GM21825 (cell line): ENCODE measurements around the gene AK8.

ENCODE experiments used
- ATAC-seq: cut with Tn5 transposase; IDR thresholded peaks from one replicate; pipeline ENCODE4 v1.9.1; 2021; ENCODE audit warnings: mild to moderate bottlenecking, moderate library complexity; ENCODE audit not compliant: unreplicated experiment

The AK8 gene

DNA sequence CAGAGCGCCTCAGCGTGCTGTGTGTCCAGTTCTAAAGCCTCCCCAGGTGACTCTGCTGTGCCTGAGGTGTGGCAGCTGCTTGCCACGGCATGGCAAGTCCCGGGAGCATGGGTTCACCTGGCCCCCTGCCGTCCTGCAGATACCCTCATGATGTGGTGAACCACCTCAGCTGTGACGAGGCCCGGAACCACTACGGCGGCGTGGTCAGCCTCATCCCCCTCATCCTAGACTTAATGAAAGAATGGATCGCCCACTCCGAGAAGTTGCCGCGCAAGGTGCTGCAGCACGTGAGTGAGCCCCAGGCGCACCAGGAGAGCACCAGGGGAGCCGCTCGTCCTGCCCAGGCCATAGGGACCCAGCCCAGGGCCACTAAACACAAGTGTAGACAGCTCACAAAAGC is 10.1 kb upstream of the AK8 start:
- no peak for ATAC-seq

DNA sequence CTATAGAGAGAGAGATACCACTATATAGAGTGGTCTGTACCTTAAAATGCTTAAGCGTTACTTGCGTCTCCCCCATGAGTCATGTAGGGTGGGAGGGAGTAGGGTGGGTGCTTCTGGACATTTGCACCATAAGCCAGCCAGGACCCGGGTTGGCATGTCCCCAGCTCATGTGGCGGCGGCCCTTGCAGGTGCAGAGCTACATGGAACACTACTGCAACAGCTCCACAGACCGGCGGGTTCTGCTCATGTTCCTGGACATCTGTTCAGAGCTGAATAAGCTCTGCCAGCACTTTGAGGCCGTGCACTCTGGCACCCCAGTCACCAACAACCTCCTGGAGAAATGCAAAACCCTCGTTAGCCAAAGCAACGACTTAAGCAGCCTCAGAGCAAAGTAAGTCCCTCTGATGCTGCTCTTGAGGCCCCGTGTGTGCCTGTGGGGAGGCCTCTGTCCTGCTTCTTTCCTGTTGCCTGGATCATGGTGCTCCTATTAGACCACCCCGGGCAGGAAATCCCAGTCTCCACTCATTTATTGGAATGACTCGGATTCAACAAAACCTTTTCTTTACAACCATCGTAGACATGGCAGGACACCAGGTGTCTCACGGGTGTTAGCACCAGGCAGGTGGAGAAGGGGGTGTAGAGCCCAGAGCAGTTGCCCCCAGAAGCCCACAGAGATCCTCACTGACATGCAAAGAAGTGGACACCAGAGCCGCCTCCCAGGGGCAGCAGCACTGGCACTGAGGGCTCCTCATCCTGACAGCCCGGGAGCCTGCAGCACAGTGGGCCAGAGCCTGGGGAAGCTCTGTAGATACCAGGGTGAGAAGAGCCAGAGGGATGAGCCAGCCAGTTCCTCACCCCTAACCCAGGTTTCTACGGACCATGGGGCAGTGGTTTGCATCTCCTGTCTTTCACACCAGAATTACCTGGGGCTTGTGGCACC is 9.4 kb upstream of the AK8 start:
- no peak for ATAC-seq

DNA sequence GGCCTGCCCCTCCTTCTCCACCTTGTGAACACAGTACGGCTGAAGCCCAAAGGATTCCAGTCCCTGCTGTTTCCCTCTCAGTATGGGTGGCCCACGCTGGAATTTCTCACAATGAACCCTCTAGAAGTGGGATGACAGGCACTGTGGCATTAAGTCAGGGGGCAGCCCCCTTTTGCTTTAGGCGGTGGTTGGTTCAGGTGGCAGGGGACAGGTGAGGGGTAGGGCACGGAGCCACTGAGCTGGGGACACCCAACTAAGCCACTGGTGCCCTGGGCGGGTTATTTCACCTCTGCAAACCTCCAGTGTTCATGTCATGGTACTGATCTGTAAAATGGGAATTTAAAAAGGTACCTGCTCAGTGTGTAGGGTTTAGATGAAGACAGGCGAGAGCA is 8.2 kb upstream of the AK8 start:
- no peak for ATAC-seq

DNA sequence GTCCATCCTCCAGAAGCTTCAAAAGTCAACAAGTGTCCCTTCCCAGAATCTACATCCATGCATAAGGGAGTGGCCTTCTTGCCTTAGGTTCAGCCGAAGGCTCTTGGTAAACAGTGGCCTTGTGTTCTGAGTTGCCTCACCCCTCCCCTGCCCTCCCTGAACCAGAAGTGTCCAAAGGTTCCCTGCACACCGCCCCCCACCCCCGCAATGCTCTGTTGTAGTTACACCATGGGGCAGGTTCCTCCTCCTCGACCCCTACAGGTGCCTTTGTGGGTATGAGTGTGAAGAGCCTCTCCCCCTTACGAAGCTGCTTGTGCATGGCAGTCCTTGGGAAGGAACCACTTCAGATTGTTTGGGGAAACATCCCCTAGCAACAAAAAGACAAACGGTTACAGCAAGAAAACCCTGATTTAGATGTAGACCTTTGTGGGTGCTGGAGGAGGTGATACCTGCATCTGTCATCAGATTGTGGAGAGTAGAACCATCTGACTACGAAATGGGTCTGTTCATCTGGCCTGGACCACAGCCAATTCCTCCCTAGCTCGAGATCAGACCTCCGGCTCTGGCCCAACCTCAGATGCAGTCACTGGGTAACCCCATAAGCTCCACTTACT is 7.7 kb upstream of the AK8 start:
- ATAC-seq = no peak

DNA sequence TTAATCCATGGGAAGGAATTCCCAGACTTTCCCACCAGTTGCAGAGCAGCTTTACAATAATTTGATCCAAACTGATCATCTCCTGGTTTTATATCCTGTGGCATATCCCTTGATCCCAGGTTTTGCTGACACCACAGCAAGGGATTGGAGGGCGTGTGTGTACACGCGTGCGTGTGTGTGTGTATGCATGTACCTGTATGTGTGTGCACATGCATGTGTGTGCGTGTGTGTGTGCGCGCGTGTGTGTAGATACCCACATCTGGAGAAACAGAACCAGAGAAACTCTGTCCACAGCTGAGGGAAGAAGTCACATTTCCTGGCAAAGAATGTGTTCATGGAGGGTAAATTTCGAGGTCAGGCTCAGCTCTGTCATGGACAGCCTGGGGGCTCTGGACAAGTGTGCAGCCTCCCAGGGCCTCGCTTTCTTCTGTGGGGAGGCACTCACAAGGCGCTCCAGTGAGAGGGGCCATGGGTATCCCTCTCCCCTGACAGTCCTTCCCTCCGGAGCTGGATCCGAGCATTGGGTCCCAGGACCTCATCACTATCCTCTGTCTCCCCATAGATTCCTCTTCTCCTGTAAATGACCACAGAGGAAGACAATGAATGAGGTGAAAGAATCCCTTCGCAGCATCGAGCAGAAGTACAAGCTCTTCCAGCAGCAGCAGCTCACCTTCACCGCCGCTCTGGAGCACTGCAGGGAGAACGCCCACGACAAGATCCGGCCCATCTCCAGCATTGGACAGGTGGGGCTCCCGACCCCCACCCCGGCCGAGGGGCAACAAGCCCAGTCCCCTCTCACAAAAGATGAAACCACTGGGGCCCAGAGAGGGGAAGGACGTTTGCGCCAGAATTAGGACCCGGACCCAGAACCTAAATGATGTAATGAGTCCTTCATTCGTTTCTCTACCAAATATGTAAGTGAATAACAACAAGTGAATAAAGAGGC is 5.5 kb upstream of the AK8 start:
- no peak for ATAC-seq

GRCh38 chr9:132882616-132883015 is 4.5 kb upstream of the AK8 start:
- no peak for ATAC-seq

GRCh38 chr9:132881826-132882225 is 3.7 kb upstream of the AK8 start:
- no peak for ATAC-seq

GRCh38 chr9:132880324-132880661 is 2.2 kb upstream of the AK8 start:
- no peak for ATAC-seq

DNA sequence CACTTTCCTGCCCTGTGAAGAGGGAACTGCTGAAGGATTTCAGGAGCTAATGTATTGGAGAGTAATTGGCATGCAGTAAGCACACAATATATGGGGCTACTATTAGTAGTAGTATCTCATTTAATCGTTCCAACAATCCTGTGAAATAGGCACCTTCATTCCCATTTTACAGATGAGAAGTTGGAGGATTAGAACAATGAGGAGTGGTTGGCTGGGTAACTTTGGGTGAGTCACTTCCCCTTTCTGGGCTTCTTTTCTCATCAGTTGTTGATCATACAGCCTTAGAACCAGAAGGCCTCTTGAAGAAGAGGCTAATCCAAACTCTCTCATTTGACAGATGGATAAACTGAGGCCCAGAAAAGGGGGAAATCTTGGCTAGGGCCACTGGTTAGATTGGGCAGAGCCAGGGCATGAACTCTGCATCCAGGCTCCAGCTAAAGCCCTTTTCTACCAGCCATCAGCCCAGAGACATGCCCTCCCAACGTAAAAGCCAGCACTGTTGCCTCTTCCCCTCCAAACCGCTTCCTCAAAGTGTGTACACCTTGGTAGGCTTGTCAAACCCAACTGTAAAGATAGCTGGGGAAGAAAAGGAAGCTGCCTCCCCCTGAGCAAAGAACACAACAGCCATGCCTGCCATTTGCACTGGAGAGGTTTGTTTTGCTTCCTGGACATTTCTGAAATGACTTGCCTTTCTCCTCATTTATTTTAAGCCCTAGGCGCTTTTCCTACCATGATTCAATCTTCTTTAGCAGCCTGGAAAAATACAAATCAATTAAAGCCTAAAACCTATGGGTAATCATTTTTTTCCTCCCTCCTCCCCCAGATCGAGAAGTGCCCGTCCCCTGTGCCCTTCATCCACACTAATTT is 1.6 kb upstream of the AK8 start:
- no peak for ATAC-seq

DNA sequence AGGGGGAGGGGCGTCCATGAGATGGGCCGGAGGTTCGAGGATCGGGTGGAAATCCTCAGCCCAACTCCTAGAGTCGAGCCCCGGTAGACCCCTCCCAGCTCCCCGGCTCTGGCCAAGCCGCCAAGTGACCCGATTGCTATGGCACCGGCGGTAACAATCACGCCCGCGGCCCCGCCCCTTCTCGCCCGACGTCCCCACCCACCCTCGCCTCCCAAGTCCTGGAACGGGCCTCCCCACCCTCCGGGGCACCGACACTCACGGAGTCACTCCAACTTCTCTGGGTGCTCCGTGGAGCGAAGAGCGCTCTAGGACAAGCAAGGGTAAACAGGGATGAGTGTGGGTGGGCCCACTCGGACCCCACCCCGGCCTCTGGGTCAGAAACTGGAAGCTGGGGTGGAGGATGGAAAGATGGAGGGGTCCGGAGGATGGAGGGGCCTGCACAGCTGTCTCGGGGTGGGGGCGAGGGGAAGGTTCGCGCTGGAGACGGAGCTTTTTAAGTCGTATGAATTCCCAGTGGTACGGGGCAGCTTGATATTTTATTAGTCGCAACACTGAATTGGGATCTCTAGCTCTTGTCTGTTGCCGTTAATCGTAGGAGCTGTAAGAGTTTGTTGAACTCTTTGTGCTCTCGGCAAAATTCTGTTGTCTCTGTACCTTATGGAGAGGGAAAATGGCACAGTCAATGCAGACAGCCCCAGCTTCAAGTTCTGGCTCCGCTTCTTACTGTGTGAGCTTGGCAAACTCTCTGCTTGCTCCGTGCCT is 792 bp upstream of the AK8 start, which contains the start of gene SPACA9:
SPACA9 (plus strand) TSS at position 204 of the 762 bp plus-strand sequence. CDS start 5,050 bp downstream, outside the sequence.
- ATAC-seq = no peak

DNA sequence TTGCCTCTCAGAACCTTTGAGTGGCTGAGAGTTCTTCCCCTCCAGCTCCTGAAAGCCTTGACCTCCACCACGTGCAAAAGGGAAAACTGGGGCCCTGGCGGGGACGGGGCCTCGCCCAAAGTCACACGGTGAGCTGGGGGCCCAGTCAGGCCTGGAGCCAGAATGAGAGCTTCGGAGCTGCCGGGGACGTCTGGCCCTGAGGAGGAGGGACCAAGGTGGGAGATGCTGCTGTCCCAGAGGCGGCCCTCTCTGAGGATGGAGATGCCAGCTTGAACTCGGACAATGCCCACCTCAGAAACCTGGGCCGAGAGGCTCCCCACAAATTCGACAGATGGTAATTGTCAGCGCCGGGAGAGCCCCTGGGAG is 643 bp downstream of the AK8 start:
- no peak for ATAC-seq

DNA sequence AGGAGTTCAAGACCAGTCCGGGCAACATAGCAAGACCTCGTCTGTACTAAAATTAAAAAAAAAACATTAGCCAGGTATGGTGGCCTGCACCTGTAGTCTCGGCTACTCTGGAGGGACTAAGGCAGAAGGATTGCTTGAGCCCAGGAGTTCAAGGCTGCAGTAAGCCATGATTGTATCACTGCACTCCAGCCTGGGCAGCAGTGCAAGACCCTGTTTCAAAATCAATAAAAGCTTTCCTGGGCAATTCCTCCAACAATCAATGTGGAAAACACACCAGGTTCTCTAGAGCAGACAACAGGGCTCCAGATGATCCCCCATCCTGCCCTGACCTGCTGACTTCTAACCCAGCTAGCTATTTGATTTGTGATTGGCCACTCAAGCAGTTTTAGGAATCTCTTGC is 1.2 kb downstream of the AK8 start:
- ATAC-seq = no peak

- ATAC-seq = no peak
Measured at GRCh38 chr9:132875159-132875558, 2.9 kb downstream of the AK8 start.

DNA sequence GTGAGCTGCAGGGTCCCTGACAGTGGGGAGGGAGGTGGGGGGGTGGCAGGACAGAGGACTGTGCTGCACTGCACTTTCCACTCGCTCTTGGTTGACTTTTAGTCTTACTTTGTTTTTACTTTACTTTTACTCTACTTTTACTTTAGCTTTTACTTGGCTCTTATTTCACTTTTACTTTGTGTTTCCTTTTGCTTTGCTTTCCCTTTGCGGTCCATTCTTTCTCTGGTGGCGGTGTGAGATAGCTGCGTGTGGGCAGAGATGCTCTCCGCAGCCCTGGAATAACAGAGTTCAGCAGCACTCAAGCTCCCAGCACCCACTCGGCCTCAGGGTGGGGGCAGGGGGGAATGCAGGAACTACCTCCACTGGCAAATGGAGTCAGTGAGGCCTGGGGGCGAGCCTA is 4.7 kb downstream of the AK8 start:
- no peak for ATAC-seq

DNA sequence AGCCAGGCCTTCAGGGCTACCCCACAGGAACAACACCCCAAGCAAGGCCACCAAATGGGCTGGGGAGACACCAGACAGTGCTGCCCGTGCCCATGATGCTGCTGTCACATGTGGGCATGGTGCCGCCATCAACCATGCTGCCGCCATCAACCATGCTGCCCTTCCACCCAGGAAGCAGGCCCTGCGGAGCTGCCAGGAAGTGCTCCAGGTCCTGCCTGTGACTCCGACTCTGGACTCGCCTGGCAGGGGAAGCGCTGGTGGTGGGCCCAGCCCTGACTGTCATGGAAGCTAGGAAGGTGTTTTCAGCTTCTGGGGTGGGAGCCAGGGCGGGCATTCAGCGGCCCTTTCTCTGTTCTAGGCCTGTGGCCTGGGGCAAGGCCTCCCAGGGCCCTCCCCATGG is 8.8 kb downstream of the AK8 start:
- ATAC-seq = no peak

DNA sequence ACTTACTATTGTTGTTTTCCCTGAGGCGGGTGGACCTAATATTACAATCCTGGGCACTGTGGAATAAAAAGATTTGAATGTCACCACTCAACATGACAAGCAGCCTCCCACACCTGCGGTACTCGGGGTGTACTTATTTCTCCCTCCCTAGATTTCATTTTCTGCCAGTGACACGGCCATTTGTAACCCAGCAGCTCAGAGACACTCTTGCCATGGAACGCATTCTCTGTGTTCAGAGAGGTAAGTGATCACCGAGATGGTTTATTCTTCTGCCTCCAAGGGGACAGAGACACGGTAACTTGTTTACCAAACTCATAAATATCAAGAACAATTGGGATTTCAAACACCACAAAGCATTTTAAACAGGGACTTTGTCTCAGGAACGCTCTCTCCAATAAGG is 11.2 kb downstream of the AK8 start:
- ATAC-seq = no peak

DNA sequence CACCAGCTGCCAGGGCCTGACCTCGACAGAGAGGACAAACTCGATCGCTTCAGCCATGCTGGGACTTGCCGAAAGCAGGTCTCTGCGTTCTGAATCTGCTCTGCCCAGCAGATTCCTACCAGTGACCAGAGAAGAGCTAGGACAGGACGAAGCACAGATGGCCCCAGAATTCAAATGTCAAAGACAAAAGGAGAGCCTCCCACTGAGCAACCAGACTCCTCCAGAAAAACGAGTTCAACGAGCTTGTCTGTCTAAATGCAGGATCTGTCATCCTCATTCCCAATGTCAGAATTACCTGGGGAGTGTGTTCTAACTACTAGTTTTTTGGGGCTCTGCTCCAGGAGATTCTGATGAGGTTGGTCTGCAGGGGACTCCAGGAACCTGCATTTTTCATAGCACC is 13.4 kb downstream of the AK8 start:
- ATAC-seq = no peak

DNA sequence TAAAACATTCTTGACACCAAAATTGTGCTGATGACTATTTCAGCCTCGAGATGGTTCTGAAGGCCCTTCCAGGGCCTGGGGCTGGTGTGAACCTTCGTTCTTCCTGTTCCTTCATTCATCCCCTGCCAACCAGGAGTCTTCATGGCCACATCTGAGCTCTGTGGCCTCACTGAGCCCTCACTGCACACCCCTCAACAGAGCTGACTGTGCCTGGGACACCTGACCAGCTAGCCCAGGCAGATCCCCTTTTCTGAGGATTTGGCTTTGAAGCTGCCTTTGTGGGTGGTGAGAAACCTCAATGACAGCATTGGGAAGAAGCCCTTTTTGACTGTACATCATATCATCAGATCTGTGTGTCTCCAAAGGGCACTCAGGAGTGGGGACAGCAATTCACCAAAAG is 13.8 kb downstream of the AK8 start:
- ATAC-seq = no peak

GRCh38 chr9:132863096-132863495 is 15.0 kb downstream of the AK8 start:
- ATAC-seq = no peak

GRCh38 chr9:132862533-132862932 is 15.6 kb downstream of the AK8 start:
- ATAC-seq = no peak
